GM12873 (cell line): ENCODE results near the gene MAP2K7.

Experiments
- CTCF ChIP-seq: IDR thresholded peaks from 2 replicates; pipeline ENCODE4 v1.5.1; 2012; ENCODE audit warnings: low read depth, mild to moderate bottlenecking, moderate library complexity, low read length, control low read depth; ENCODE audit not compliant: insufficient read depth; ENCODE audit errors: missing control alignments

The MAP2K7 gene

GRCh38 chr19:7898967-7899366, 4.7 kb upstream of the MAP2K7 start:
- no peak for TF ChIP-seq CTCF

GRCh38 chr19:7899751-7900378, 3.8 kb upstream of the MAP2K7 start:
- no peak for TF ChIP-seq CTCF

GRCh38 chr19:7900401-7900870, 3.2 kb upstream of the MAP2K7 start:
- TF ChIP-seq CTCF, result no peak

- TF ChIP-seq CTCF, result no peak
Measured at GRCh38 chr19:7900931-7901330, 2.7 kb upstream of the MAP2K7 start.

GRCh38 chr19:7901337-7901736, 2.3 kb upstream of the MAP2K7 start:
- no peak for TF ChIP-seq CTCF

- TF ChIP-seq CTCF, result no peak
Measured at GRCh38 chr19:7902796-7903243, 857 bp upstream of the MAP2K7 start.

- TF ChIP-seq CTCF, result no peak
Measured at GRCh38 chr19:7904074-7905020, 670 bp downstream of the MAP2K7 start.
